Measurements from ENCODE around the gene CTNNA3.

The CTNNA3 gene

GRCh38 chr10:67666416-67667034 lies 29.5 kb downstream of the CTNNA3 start:
- Histone ChIP-seq H3K9ac (ENCODE audit: low read depth, low read length, poor library complexity, severe bottlenecking) (no peak overlapping the region), H4K20me1 (ENCODE audit: insufficient read depth, low read length, poor library complexity, severe bottlenecking) (no peaks in the 10 kb centered on the region), H3K27me3 (ENCODE audit: insufficient read depth, low read length, poor library complexity, severe bottlenecking) (no peaks in the 10 kb centered on the region), H3K9me3 (ENCODE audit: insufficient read depth, low read depth, low read length) (no peaks in the 10 kb centered on the region), H3K4me3 (ENCODE audit: low read length, poor library complexity, severe bottlenecking) (no peak overlapping the region), H3K36me3 (ENCODE audit: insufficient read depth, low read length) (no peaks in the 10 kb centered on the region), H3K4me1 (ENCODE audit: insufficient read depth, low read length, poor library complexity, severe bottlenecking) (no peaks in the 10 kb centered on the region), H2AFZ (ENCODE audit: low read length) (no peak overlapping the region), H3K4me2 (ENCODE audit: low read depth, low read length, poor library complexity, severe bottlenecking) (no peak overlapping the region), H3F3A (ENCODE audit: low read depth) (no peaks in the 10 kb centered on the region), H3K9me2 (replicated peaks; ENCODE audit: low read depth, low read length) (no peaks in the 10 kb centered on the region), H3K79me2 (ENCODE audit: insufficient read depth, low read length) (no peaks in the 10 kb centered on the region)
- no peak for TF ChIP-seq EZH2phosphoT487 (IDR thresholded peaks at IDR 0.05; ENCODE audit: borderline replicate concordance)
- peak; percentile 74 for TF ChIP-seq CTCF (conservative IDR thresholded peaks at IDR 0.05; ENCODE audit: low read length)

- H3K4me1 ChIP-seq (ENCODE audit: insufficient read depth, low read length, poor library complexity, severe bottlenecking): no peaks in the 10 kb centered on the region
- H3K4me3 ChIP-seq (ENCODE audit: low read length, poor library complexity, severe bottlenecking): no peak overlapping the region
- no peak overlapping the region for H3K9ac ChIP-seq (ENCODE audit: low read depth, low read length, poor library complexity, severe bottlenecking)
- H3K27me3 ChIP-seq (ENCODE audit: insufficient read depth, low read length, poor library complexity, severe bottlenecking): no peaks in the 10 kb centered on the region
- H3K36me3 ChIP-seq (ENCODE audit: insufficient read depth, low read length): no peaks in the 10 kb centered on the region
- no peak for TF ChIP-seq CTCF (conservative IDR thresholded peaks at IDR 0.05; ENCODE audit: low read length)
- no peak for TF ChIP-seq EZH2phosphoT487 (IDR thresholded peaks at IDR 0.05; ENCODE audit: borderline replicate concordance)
- no peaks in the 10 kb centered on the region for H3K9me3 ChIP-seq (ENCODE audit: insufficient read depth, low read depth, low read length)
- H2AFZ ChIP-seq (ENCODE audit: low read length): no peak overlapping the region
- H3F3A ChIP-seq (ENCODE audit: low read depth): no peaks in the 10 kb centered on the region
- H3K9me2 ChIP-seq (replicated peaks; ENCODE audit: low read depth, low read length): no peaks in the 10 kb centered on the region
- H4K20me1 ChIP-seq (ENCODE audit: insufficient read depth, low read length, poor library complexity, severe bottlenecking): no peaks in the 10 kb centered on the region
- no peaks in the 10 kb centered on the region for H3K79me2 ChIP-seq (ENCODE audit: insufficient read depth, low read length)
- no peak overlapping the region for H3K4me2 ChIP-seq (ENCODE audit: low read depth, low read length, poor library complexity, severe bottlenecking)
These were observed 30.5 kb downstream of the CTNNA3 start for GRCh38 chr10:67665491-67665890.

GRCh38 chr10:67664942-67665341 lies 31.1 kb downstream of the CTNNA3 start:
- Histone ChIP-seq H3K4me1 (ENCODE audit: insufficient read depth, low read length, poor library complexity, severe bottlenecking) (no peaks in the 10 kb centered on the region), H3K4me3 (ENCODE audit: low read length, poor library complexity, severe bottlenecking) (no peak overlapping the region), H2AFZ (ENCODE audit: low read length) (no peak overlapping the region), H3K9ac (ENCODE audit: low read depth, low read length, poor library complexity, severe bottlenecking) (no peak overlapping the region), H3K4me2 (ENCODE audit: low read depth, low read length, poor library complexity, severe bottlenecking) (no peak overlapping the region), H4K20me1 (ENCODE audit: insufficient read depth, low read length, poor library complexity, severe bottlenecking) (no peaks in the 10 kb centered on the region), H3K79me2 (ENCODE audit: insufficient read depth, low read length) (no peaks in the 10 kb centered on the region), H3K27me3 (ENCODE audit: insufficient read depth, low read length, poor library complexity, severe bottlenecking) (no peaks in the 10 kb centered on the region), H3K9me3 (ENCODE audit: insufficient read depth, low read depth, low read length) (no peaks in the 10 kb centered on the region), H3F3A (ENCODE audit: low read depth) (no peaks in the 10 kb centered on the region), H3K36me3 (ENCODE audit: insufficient read depth, low read length) (no peaks in the 10 kb centered on the region), H3K9me2 (replicated peaks; ENCODE audit: low read depth, low read length) (no peaks in the 10 kb centered on the region)
- TF ChIP-seq EZH2phosphoT487 (IDR thresholded peaks at IDR 0.05; ENCODE audit: borderline replicate concordance): no peak
- no peak for TF ChIP-seq CTCF (conservative IDR thresholded peaks at IDR 0.05; ENCODE audit: low read length)
